Mesenchymal stem cell (in vitro differentiated cells and primary cell): ENCODE data around the gene HCN4.

Experiments
- DNase-seq: peaks from one replicate; pipeline ENCODE4 v3.0.0-alpha.2; 2013
- H2AFZ ChIP-seq: one replicate; pipeline ENCODE4 v1.6.1; 2013; ENCODE audit warnings: low read depth, mild to moderate bottlenecking, control low read depth, inconsistent platforms, low read length, moderate library complexity
- H2AK5ac ChIP-seq: 2 replicates; pipeline ENCODE4 v1.6.1; 2013; ENCODE audit warnings: low read length, moderate library complexity, mild to moderate bottlenecking, inconsistent platforms; ENCODE audit not compliant: severe bottlenecking
- H2BK120ac ChIP-seq: one replicate; pipeline ENCODE4 v1.6.1; 2013; ENCODE audit warnings: low read depth, mild to moderate bottlenecking, inconsistent platforms, low read length, moderate library complexity
- H2BK12ac ChIP-seq, 2 experiments: one replicate each; pipeline ENCODE4 v1.6.1; 2013; ENCODE audit warnings: inconsistent platforms in 2 of 2, low read length in 2 of 2, mild to moderate bottlenecking in 2 of 2, moderate library complexity in 2 of 2, control low read depth in 1 of 2
- H2BK15ac ChIP-seq: one replicate; pipeline ENCODE4 v1.6.1; 2013; ENCODE audit warnings: mild to moderate bottlenecking, low read depth, inconsistent platforms; ENCODE audit not compliant: poor library complexity, severe bottlenecking
- H2BK5ac ChIP-seq: 2 replicates; pipeline ENCODE4 v1.6.1; 2013; ENCODE audit warnings: low read depth, mild to moderate bottlenecking, low read length, control low read depth, inconsistent platforms; ENCODE audit not compliant: poor library complexity, severe bottlenecking
- H3K14ac ChIP-seq, 2 experiments: one replicate each; pipeline ENCODE4 v1.6.1; 2013; ENCODE audit warnings: inconsistent platforms in 2 of 2, low read length in 2 of 2, control low read depth in 1 of 2, mild to moderate bottlenecking in 1 of 2, moderate library complexity in 1 of 2
- H3K18ac ChIP-seq, 2 experiments: one replicate each; pipeline ENCODE4 v1.6.1; 2013; ENCODE audit warnings: inconsistent platforms in 2 of 2, low read length in 2 of 2, control low read depth in 1 of 2, low read depth in 1 of 2, mild to moderate bottlenecking in 1 of 2
- H3K23ac ChIP-seq, 2 experiments: one replicate each; pipeline ENCODE4 v1.6.1; 2013; ENCODE audit warnings: inconsistent platforms in 2 of 2, low read length in 2 of 2, mild to moderate bottlenecking in 2 of 2, moderate library complexity in 2 of 2, control low read depth in 1 of 2
- H3K27ac ChIP-seq: 2 replicates; pipeline ENCODE4 v1.5.1; 2013; ENCODE audit warnings: mild to moderate bottlenecking, moderate library complexity, low read length, control low read depth, inconsistent platforms; ENCODE audit not compliant: poor library complexity, severe bottlenecking
- H3K27me3 ChIP-seq, 2 experiments: 2 replicates each; pipeline versions ENCODE4 v1.6.1 to v1.7.0; 2013; ENCODE audit warnings: low read length in 2 of 2, mild to moderate bottlenecking in 2 of 2, moderate library complexity in 2 of 2, control low read depth in 1 of 2, inconsistent platforms in 1 of 2; ENCODE audit not compliant: control insufficient read depth in 1 of 2, insufficient read depth in 1 of 2
- H3K36me3 ChIP-seq, 2 experiments: 2 replicates each; pipeline versions ENCODE4 v1.6.1 to v1.7.0; 2013; ENCODE audit warnings: low read length in 2 of 2, control low read depth in 1 of 2, inconsistent platforms in 1 of 2, low read depth in 1 of 2, mild to moderate bottlenecking in 1 of 2; ENCODE audit not compliant: insufficient read depth in 2 of 2, control insufficient read depth in 1 of 2
- H3K4ac ChIP-seq, 2 experiments: one replicate each; pipeline ENCODE4 v1.6.1; 2013; ENCODE audit warnings: inconsistent platforms in 2 of 2, low read length in 2 of 2, mild to moderate bottlenecking in 2 of 2, moderate library complexity in 2 of 2, control low read depth in 1 of 2, low read depth in 1 of 2
- H3K4me1 ChIP-seq: 2 replicates; pipeline ENCODE4 v1.6.1; 2013; ENCODE audit warnings: low read depth, low read length, control low read depth; ENCODE audit not compliant: control insufficient read depth, insufficient read depth
- H3K4me2 ChIP-seq: 2 replicates; pipeline ENCODE4 v1.6.1; 2013; ENCODE audit warnings: low read length, mild to moderate bottlenecking, inconsistent platforms; ENCODE audit not compliant: poor library complexity, severe bottlenecking
- H3K4me3 ChIP-seq, 2 experiments: 2 replicates each; pipeline versions ENCODE4 v1.5.1 to v1.7.0; 2013; ENCODE audit warnings: low read length in 2 of 2, mild to moderate bottlenecking in 2 of 2, control low read depth in 1 of 2, low read depth in 1 of 2; ENCODE audit not compliant: insufficient read depth in 1 of 2
- H3K79me1 ChIP-seq: replicated peaks from 2 replicates; pipeline ENCODE4 v1.6.1; 2013; ENCODE audit warnings: mild to moderate bottlenecking, control low read depth, low read length, inconsistent platforms; ENCODE audit not compliant: poor library complexity, severe bottlenecking
- H3K9ac ChIP-seq: 2 replicates; pipeline ENCODE4 v1.7.0; 2013; ENCODE audit warnings: mild to moderate bottlenecking, low read length, moderate library complexity
- H3K9me3 ChIP-seq: 2 replicates; pipeline ENCODE4 v1.7.0; 2013; ENCODE audit warnings: mild to moderate bottlenecking, low read length; ENCODE audit not compliant: control insufficient read depth
- H4K8ac ChIP-seq: one replicate; pipeline ENCODE4 v1.6.1; 2013; ENCODE audit warnings: inconsistent platforms, mild to moderate bottlenecking, low read length, moderate library complexity
- H4K91ac ChIP-seq: one replicate; pipeline ENCODE4 v1.6.1; 2013; ENCODE audit warnings: mild to moderate bottlenecking, low read length, inconsistent platforms
- WGBS: methylation state at CpG from one replicate; pipeline ENCODE4 v1.1.7; 2013; ENCODE audit warnings: mixed read lengths; 5-methylcytosine and 5-hydroxymethylcytosine counted together

HCN4 gene

DNA sequence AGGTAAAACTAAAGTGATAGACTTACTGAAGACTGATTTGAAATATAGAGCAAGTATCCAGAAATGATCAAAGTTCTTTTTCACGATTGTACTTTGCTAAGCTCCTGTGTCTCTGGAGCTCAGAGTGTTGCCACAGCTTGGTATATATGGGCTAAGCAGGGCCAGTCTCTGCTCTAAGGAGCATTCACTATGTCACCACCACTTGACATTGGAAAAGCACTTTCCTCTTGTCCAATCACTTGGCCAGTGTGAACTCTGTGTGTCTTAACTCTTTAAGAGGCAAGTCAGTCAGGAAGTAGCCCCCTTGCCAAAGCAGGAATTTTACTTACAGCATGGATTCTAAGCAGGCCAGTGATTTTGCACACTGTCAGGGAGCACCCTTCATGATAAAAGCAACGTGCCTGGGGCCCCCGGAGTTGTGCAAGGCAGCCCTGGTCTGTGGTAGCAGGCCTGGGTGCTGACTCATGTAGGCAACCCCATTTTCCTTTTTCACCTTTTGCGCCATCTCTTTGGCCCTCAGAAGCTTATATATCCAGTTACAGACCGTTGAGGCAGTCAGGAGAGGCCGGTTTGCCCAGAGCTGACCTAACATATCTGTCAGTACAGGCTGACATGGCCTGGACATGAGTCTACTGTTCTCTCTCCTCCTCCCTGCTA is 73.0 kb downstream of the HCN4 start:
- Histone ChIP-seq H3K4me1 (no peaks in the 10 kb centered on the region), H3K18ac (no peak overlapping the region), H2AK5ac (no peak overlapping the region), H3K9ac (no peak overlapping the region), H2AFZ (no peak overlapping the region), H3K4me2 (no peak overlapping the region), H4K91ac (no peak overlapping the region), H3K14ac (no peak overlapping the region), H3K23ac (no peak overlapping the region), H3K4me3 (no peak overlapping the region), H2BK5ac (no peak overlapping the region), H2BK12ac (no peak overlapping the region), H3K36me3 (peaks cover 16 to 29% of the 10 kb centered on the region in 2 experiments), H3K4ac (no peak overlapping the region), H3K27ac (no peak overlapping the region), H2BK120ac (no peak overlapping the region), H3K79me1 (no peaks in the 10 kb centered on the region), H3K27me3 (no peaks in the 10 kb centered on the region), H3K9me3 (no peaks in the 10 kb centered on the region), H4K8ac (no peak overlapping the region), H2BK15ac (no peak overlapping the region)
- WGBS = 84% methylated on average over 6 of the region's 6 CpGs
- DNase-seq = peak; percentile 67

DNA sequence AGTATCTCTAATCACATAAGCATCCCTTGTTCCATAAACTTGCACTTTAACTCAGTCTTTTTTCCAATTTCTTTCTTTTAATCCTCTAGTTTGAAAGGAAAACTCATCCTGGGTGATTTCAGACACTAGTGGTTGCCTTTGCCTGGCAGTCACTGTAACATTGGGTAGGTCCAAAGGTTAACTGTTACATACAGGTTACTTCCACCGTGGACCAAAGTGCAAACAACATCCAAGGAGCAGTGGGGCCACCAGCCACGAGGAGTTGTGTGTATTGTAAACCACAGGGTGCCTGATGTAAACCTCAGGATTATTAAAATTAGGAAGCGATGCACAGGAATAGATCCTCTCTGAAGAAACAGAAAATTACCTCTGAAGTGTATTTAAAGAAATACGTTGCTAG is 75.0 kb downstream of the HCN4 start:
- H3K36me3 ChIP-seq = peaks cover 25 to 31% of the 10 kb centered on the region in 2 experiments
- no peak overlapping the region for H2AK5ac ChIP-seq
- H3K9me3 ChIP-seq = no peaks in the 10 kb centered on the region
- H2BK5ac ChIP-seq = no peak overlapping the region
- no peak overlapping the region for H3K18ac ChIP-seq
- DNase-seq = no peak
- H3K27ac ChIP-seq = no peak overlapping the region
- no peak overlapping the region for H2BK12ac ChIP-seq
- H3K4ac ChIP-seq = no peak overlapping the region
- H4K91ac ChIP-seq = no peak overlapping the region
- H2BK120ac ChIP-seq = no peak overlapping the region
- WGBS = 96% methylated on average over 4 of the region's 4 CpGs
- no peak overlapping the region for H4K8ac ChIP-seq
- no peaks in the 10 kb centered on the region for H3K27me3 ChIP-seq
- H3K4me2 ChIP-seq = no peak overlapping the region
- H3K23ac ChIP-seq = no peak overlapping the region
- no peaks in the 10 kb centered on the region for H3K4me1 ChIP-seq
- H3K14ac ChIP-seq = no peak overlapping the region
- no peak overlapping the region for H3K9ac ChIP-seq
- H2BK15ac ChIP-seq = no peak overlapping the region
- H2AFZ ChIP-seq = no peak overlapping the region
- no peak overlapping the region for H3K4me3 ChIP-seq
- H3K79me1 ChIP-seq = no peaks in the 10 kb centered on the region

DNA sequence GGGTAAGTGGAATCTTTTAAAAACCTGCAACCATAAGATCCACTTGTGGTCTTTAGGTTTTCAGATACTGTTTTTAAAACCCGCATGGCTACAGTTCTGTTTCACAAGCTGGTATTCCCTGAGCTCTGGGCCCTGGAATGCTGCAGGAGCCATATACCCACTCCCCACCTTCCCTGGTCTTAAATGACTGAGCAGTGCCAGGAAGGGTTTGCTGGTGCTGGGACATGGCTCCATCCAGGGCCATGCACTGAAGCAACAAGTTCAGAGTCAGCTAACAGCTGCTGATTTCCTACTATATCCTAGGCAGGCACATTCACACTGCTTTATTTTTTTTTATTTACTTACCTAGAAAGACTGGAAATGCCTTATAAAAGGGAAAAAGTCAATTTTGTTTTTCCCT is 77.3 kb downstream of the HCN4 start:
- no peak overlapping the region for H3K18ac ChIP-seq
- H3K27ac ChIP-seq = no peak overlapping the region
- no peak overlapping the region for H2BK12ac ChIP-seq
- no peaks in the 10 kb centered on the region for H3K27me3 ChIP-seq
- H2AK5ac ChIP-seq = no peak overlapping the region
- no peak for DNase-seq
- no peak overlapping the region for H3K23ac ChIP-seq
- no peak overlapping the region for H3K4me3 ChIP-seq
- no peak overlapping the region for H4K91ac ChIP-seq
- H3K36me3 ChIP-seq = peaks cover 19 to 41% of the 10 kb centered on the region in 2 experiments
- H2BK5ac ChIP-seq = no peak overlapping the region
- no peak overlapping the region for H3K4ac ChIP-seq
- WGBS = 100% methylated on average over 1 of the region's 1 CpG
- no peak overlapping the region for H3K9ac ChIP-seq
- H3K14ac ChIP-seq = no peak overlapping the region
- no peaks in the 10 kb centered on the region for H3K9me3 ChIP-seq
- H3K4me2 ChIP-seq = no peak overlapping the region
- H2BK15ac ChIP-seq = no peak overlapping the region
- no peak overlapping the region for H2AFZ ChIP-seq
- no peaks in the 10 kb centered on the region for H3K4me1 ChIP-seq
- H2BK120ac ChIP-seq = no peak overlapping the region
- H3K79me1 ChIP-seq = no peaks in the 10 kb centered on the region
- H4K8ac ChIP-seq = no peak overlapping the region

DNA sequence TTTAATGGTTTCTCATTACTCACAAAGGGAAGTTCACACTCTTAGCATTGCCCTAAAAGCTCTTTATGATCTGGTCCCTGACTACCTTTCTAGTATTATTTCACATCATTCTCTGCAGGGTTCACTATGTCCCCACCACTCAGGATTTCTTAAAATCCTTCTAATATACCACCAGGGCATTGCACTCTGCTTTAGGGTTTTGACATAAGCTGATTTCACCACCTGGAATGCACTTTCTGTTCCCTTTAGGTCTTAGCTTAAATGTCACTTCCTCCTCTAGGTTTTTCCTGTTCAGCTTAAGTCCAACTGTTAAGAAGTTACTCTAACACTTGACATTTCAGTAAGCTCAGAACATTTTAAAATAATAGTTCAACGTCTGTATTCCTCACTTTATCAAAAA is 81.7 kb downstream of the HCN4 start:
- Histone ChIP-seq H3K27me3 (no peaks in the 10 kb centered on the region), H4K91ac (no peak overlapping the region), H2BK120ac (no peak overlapping the region), H2AK5ac (no peak overlapping the region), H3K18ac (no peak overlapping the region), H4K8ac (no peak overlapping the region), H3K79me1 (no peaks in the 10 kb centered on the region), H2AFZ (no peak overlapping the region), H3K4me1 (peaks cover 8% of the 10 kb centered on the region), H3K4ac (no peak overlapping the region), H2BK15ac (no peak overlapping the region), H3K27ac (no peak overlapping the region), H3K9me3 (no peaks in the 10 kb centered on the region), H3K23ac (no peak overlapping the region), H3K4me2 (no peak overlapping the region), H3K9ac (no peak overlapping the region), H3K36me3 (peaks cover 7 to 36% of the 10 kb centered on the region in 2 experiments), H3K14ac (no peak overlapping the region), H3K4me3 (no peak overlapping the region), H2BK5ac (no peak overlapping the region), H2BK12ac (no peak overlapping the region)
- 100% methylated on average over 1 of the region's 1 CpG for WGBS
- DNase-seq = no peak
